Activated CD4-positive, CD25-positive, alpha-beta regulatory T cell (primary cell): ENCODE data around the gene NUDT5.
"Not testable (repeated sequence)": the region's sequence is repeated elsewhere in the genome, so short reads cannot be mapped to it uniquely, and the experiment has no call there.

Experiments used
- DNase-seq, 4 experiments: peaks; one replicate each; lab custom pipeline; 2025; lab: John Stamatoyannopoulos, UW

NUDT5 gene

GRCh38 chr10:12205082-12205481, 9.4 kb upstream of the NUDT5 start:
- no peak for DNase-seq

DNA sequence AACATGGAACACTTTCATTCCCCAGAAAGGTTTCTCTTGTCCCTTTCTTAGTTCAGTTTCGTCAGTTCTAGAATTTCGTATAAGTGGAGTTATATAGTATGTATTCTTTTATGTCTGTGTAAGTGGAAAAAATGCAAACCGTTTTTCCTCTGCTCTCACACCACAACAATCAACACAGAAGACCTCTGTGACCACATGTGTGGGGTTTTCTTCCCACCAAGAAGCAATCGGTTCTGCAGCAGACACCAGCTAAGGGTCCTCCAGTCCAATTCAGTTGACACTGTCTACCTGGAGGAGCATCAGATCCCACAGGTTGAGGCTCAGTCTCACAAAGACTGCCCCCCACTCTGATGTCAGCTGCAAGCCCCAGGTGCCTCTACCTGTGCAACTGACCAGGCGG, 6.5 kb upstream of the NUDT5 start:
- DNase-seq: no peak

- DNase-seq: no peak
These were observed 5.9 kb upstream of the NUDT5 start for GRCh38 chr10:12201543-12201942.

- no peak for DNase-seq
These were observed 5.2 kb upstream of the NUDT5 start for GRCh38 chr10:12200850-12201249.

GRCh38 chr10:12198156-12198555, 2.5 kb upstream of the NUDT5 start:
- no peak for DNase-seq

- DNase-seq: no peak
These were observed 980 bp upstream of the NUDT5 start for GRCh38 chr10:12196531-12197211.

DNA sequence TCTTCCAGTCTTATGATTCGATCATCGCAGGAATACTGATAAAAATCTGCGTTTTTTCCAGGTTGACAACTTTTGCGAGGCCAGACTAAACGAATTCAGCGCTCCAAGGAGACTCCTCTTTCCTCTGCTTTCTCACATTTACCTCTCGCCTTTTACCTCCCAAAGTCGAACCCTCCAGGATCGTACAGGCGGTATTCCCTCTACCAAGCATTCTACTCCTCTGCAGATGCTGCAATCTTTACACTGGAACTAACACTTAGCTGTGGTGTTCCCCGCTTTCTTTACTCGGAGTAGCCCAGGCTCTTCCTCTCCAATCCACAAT, 449 bp downstream of the NUDT5 start:
- DNase-seq: no peak

DNA sequence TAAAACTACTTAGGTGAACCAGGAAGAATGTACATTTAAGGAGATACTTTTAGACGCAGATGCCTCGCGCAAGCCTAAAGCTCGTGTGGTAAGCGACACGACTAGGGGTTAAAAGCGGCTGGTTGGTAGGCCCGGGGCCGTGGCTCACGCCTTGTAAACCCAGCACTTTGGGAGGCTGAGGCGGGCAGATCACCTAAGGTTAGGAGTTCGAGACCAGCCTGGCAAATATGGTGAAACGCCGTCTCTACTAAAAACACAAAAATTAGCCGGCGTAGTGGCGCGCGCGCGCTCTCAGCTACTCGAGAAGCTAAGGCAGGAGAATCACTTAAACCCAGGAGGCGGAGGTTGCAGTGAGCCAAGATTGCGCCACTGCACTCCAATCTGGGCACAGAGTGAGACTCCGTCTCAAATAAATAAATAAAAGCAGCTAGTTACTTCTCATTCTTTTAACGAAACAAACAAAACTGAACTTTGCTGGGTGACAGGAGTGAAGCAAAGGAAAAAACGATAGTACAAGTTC, 879 bp downstream of the NUDT5 start:
- DNase-seq: no peak

DNA sequence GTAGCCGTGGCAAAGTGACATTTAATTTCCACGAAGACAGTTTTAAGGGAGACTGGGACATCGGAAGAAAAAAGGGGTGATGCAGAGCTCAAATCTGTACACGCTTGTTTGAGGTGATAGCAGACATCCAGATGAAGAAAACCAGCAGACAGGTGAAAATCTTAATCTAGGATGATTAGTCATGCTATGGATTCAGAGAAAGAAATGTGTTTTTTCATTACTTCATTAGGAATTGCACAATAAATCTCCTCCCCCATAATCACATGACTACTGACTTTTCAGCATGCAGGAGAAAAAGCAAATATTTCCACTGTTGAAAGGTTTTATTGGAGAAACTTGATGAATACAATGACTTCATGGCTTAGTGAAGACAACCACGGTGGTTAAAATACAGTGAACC, 2.5 kb downstream of the NUDT5 start:
- DNase-seq: no peak

DNA sequence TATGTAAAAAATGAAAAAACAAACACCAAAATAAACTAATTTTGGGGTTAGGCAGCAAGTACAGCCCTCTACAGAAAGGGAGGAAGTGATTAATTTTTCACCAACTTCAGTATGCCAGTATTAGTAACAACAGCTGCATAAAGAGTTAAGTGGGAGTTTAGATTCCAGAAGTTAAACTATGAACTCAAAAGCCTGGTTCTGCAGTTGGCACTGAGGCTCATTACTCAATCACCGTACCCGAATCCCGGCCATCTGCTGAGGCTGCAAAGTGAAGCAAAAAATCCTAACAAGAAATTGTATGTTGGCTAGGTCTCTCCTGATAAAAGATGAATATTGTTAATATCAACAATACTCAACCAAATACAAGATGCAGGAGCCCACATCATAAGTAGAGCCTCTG, 4.0 kb downstream of the NUDT5 start:
- no peak for DNase-seq

DNA sequence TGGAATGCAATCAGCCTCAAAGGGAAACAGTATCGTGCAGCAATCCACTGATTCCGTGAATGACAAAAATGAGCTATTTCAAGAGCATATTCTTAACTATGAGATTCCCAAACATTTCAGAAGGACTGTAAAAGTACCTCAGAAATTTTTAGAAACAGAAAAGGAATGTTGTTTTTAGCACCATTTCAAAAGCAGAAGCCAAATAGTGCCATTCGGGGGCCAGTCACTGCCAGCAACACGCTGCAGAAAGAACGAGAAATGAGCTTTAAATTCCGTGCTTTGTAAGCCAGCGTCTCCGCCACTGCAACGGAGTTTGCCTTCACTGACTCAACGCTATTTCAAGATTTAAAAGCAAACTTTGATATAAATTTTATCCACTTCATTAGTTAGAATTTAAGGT, 6.3 kb downstream of the NUDT5 start:
- no peak for DNase-seq

DNA sequence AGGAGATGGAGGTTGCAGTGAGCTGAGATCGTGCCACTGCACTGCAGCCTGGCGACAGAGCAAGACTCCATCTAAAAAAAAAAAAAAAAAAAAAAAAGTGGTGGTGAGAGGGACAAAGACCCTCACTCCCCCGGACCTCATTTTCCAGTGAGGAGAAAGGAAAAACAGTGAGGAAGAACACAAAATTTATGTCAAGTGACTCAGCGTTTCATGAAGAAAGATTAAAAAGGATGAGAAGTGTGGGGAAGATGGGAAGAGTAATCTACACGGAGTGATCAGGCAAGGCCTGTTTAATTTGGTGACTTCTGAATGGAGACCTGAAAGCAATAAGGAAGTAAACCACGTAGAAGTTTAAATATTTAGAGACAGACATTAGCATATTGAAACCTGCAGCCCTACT, 7.0 kb downstream of the NUDT5 start:
- DNase-seq: no peak

- DNase-seq: no peak
These were observed 8.3 kb downstream of the NUDT5 start for GRCh38 chr10:12187321-12187905.

DNA sequence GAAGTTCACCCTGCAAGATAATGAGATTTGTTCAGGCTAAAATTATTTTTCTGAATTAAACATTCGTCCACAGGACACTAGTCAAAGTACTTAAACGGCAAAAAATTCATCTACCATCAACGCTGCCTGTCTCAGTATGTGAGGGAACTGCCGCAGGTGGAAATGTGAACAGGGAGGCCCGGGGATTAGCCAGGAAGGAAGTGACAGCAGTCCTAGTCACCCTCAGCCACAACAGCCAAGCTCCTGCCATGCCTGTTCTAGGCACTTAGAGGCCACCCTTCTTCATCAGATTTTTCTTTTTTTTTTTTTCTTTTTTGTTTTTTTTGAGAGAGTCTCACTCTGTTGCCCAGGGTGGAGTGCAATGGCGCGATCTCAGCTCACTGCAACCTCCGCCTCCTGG, 9.4 kb downstream of the NUDT5 start:
- DNase-seq: no peak

DNA sequence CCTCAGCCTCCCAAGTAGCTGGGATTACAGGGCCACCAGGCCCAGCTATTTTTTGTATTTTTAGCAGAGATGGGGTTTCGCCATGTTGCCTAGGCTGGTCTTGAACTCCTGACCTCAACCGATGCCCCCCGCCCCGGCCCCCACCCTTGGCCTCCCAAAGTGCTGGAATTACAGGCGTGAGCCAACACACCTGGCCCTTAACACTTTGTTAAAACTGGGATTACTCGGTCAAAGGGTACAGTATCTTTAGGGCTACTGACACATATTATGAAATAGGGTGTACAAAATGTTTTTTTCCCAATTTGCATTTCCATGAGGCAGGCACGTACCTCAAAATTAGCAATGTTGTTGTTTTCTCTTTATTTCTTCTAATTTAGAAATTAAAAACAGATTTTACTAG, 11.5 kb downstream of the NUDT5 start:
- no peak for DNase-seq

DNA sequence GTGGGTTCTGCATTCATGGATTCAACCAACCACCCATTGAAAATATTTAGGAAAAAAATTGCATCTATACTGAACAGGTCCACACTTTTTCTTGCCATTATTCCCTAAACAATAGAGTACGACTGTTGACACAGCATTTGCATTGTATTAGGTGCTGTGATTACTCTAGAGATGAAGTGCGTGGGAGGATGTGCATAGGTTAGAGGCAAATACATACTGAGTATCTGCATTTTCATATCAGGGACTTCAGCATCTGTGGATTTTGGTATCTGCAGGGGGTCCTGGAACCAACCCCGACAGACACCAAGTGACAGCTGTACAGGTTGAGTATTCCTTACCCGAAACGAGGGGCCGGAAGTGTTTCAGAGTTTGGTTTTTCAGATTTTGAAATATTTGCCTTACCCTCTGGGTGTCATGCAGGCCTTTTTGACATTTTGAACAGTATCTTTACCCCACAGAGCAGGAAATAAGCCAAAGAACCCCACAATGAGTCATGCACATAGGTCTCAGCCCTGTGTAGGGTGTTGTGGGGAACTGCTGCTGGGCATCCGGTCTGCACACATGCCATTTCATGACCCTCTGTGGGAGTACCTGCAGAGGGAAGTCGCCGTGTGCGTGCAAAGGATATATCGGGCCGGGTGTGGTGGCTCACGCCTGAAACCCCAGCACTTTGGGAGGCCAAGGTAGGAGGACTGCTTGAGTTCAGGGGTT, 14.5 kb downstream of the NUDT5 start:
- peak; percentile 31 to 64 (median 52) for DNase-seq

DNA sequence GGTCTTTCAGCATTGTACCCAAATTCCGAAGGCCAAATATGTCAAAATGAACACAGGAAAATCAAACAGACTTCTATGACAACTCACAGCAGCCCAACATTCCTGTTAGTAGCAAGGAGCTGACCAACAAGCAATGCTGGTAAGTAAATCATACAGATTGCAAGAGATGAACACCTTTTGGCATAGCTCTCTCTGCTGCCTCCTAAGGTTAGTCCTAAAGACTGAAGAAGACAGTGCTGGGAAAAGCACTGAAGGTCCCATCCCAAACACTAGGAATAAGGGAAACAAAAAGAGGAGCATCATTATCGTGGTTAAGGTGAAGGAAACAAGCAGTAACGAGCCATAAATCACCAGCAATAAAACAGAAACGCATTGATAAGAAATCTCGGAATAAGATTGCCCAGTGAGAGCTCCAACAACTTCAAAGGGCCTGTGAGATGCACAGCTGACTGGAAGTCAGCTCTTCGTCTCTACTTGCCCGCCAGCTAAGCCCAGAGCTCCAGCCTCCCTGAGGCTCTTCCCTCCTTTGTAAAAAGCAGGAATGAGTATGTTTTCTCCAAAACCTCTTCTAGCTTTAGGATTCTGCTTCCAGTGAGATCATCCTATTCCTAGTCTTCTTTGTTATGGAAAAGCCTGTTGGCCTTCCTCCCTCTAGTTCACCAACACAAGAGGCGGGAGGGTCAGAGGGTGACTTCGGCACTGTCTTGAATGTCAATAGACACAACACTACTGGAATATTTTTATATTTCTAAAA, 15.3 kb downstream of the NUDT5 start:
- DNase-seq: no peak

- no peak for DNase-seq
These were observed 16.0 kb downstream of the NUDT5 start for GRCh38 chr10:12179606-12180170.

DNA sequence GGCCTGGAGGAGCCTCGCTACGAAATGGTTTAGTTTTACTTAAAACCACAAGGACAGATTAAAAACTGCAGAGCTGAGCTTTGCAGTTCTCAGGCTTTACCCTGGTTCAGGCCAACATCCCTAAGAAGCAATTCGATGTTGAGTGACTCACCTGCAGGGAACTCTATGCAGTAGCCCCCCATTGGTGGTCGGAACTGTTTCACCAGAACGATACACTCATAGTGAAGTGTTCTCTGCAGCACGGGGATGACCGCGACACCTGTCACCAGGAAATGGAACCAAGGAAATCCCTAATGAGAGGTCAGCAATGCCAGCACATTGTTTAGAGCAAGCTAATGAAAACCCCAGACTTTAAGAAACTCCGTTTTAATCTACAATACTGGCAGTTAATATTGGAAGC, 18.0 kb downstream of the NUDT5 start:
- DNase-seq: no peak

- DNase-seq: not testable (repeated sequence)
These were observed 24.2 kb downstream of the NUDT5 start for GRCh38 chr10:12171512-12171911.

DNA sequence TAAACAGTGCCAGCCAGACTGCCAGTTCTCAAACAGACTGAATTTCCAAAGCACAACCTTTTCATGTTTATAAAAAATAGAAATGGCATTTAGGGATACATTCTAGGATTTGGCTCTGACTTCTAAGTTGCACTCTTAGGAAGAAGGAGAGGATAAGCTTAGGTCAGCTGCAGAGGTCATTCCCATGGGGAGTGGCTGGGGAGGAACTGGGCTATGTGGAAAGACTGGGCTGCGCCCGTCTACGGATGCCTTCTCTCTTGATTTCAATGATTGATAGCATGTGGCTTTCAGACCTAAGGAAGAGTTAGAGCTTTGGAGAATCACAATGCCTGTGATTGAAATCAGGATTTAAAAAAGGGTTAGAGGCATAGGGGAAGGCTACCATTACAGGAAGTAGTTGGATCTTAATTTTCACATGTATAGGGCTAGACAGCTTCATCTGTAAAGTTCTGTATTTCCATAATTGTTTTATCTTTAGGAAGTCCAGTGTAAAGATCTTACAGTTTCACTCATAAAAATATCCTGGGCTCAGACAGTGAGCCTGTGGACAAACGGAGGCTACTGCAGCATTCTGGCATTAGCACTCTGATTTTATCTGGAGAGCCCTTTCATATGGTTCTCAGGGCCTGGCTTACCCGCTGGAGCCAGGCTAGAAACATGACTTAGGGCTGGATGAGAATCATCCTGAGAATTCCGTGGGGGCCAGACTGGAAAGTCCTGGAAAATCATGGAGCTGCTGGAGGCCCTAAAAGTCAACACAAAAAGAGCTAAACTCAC, 29.5 kb downstream of the NUDT5 start:
- DNase-seq: no peak

DNA sequence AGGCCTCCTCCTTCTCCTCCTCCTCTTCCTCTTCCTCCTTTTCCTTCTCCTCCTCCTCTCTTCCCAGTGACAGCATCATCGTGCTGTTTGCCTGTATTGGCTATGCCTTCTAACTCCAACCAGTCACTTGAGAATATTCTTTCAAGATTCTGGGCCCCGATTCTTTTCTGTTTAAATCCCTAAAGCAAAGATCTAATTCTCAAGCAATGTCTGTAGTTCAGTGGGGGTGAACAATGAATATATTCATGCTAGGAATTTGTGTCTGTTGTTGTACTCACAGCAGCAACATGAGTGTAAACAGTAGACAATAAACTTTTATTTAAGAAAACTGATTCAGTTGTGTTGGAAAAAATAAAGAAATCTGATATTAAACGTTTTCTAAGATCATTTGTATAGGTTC, 30.7 kb downstream of the NUDT5 start:
- no peak for DNase-seq
